ENCODE measurements around the gene TSTD1. TPM values are rescaled to one million over a fixed set of nuclear protein-coding genes. Genes with fewer than 3 reads are reported as not detected.

The TSTD1 gene
- polyA plus RNA-seq, 1 experiment = 0.26 TPM

DNA sequence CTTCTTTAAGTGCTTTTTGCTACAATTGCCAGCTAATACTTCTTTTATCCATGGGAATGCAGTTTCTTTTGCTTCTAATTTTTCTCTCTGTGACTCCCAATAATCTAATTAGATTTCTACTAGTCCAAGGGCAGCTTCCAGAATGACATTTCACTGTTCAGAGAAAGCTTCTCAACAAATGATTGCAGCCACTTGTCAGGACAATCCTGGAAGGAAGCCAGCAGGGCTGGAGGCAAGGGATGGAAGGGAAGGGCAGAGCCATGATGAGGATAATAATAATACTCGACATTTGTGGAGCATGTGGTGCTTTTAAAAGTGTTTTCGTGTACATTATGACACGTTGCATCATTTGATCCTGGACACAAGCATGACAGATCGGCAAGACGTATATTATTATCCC, 37.2 kb downstream of the TSTD1 start:
- Histone ChIP-seq H3K4me3 (ENCODE audit: low read depth, low read length) (no peak overlapping the region), H3K36me3 (ENCODE audit: control insufficient read depth, insufficient read depth, low read length) (no peaks in the 10 kb centered on the region), H3K27me3 (ENCODE audit: control insufficient read depth, insufficient read depth, low read length) (no peaks in the 10 kb centered on the region; the same call in 1 of the 2 replicates)
- POLR2A ChIA-PET = no interaction called here
- no peak for DNase-seq (ENCODE audit: low read depth)
- TF ChIP-seq CTCF (IDR thresholded peaks at IDR 0.05; ENCODE audit: insufficient read depth, low read depth, low read length) = no peak
- CTCF ChIA-PET = interaction anchor here (0.8 to 6.5 kb wide), 4 partner anchors 10 to 137 kb away, joined by 3 to 96 read pairs (median 4); partner anchors contain the start of gene KLHDC9

DNA sequence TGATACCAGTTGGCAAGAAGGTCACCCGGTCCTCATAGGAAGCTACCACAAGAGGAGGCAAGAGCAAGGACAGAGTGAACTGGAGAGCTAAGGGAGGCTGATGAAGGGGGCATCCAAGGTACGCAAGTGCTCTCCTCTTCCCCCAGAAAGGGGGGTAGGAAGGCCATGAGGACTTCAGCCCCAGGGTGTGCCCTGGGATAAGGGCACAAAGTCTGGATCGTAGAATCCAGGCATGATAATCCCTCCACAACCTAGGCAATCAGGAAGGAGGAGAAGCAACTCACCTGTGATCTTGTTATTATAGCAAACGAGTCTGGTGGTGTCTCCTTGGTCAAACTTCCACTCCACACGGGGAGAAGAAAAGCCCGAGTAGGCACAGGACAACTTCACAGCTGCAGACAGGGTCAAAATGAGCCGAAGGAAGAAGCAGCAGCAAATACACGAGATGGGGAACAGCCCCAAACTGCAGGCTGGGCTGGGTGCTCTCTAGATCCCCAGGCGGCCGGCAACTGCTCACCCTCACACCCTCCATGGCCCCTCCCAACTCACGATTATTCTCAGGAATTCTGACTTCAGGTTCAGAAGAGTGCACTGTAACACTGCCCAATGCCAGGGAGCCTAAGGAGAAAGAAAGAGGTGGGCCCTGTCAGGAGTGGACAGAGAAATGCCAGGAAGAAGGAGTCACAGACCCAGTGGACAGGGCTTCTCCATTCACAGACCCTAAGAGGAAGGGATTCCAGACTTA, 37.9 kb downstream of the TSTD1 start:
- POLR2A ChIA-PET = interaction anchor here (0.5 kb wide), 1 partner anchor 9 kb away, joined by 5 read pairs; no protein-coding TSS in a partner anchor
- CTCF ChIA-PET = interaction anchor here (0.8 to 6.5 kb wide), 5 partner anchors 10 to 138 kb away, joined by 3 to 96 read pairs (median 3); partner anchors contain the start of genes KLHDC9 and USF1

GRCh38 chr1:160999376-160999775, 39.4 kb downstream of the TSTD1 start:
- Histone ChIP-seq H3K36me3 (ENCODE audit: control insufficient read depth, insufficient read depth, low read length) (no peaks in the 10 kb centered on the region), H3K27me3 (ENCODE audit: control insufficient read depth, insufficient read depth, low read length) (no peaks in the 10 kb centered on the region; the same call in 1 of the 2 replicates), H3K4me3 (ENCODE audit: low read depth, low read length) (no peak overlapping the region)
- TF ChIP-seq CTCF (IDR thresholded peaks at IDR 0.05; ENCODE audit: insufficient read depth, low read depth, low read length) = no peak
- POLR2A ChIA-PET = no interaction called here
- no peak for DNase-seq (ENCODE audit: low read depth)
- CTCF ChIA-PET = interaction anchor here (2.3 to 6.5 kb wide), 3 partner anchors 12 to 140 kb away, joined by 5 to 96 read pairs (median 36); partner anchors contain the start of gene KLHDC9

More for the DNA sequence above, 37.9 kb downstream of the TSTD1 start:
- TF ChIP-seq CTCF (IDR thresholded peaks at IDR 0.05; ENCODE audit: insufficient read depth, low read depth, low read length) = no peak
- no peak overlapping the region for H3K4me3 ChIP-seq (ENCODE audit: low read depth, low read length)
- H3K27me3 ChIP-seq (ENCODE audit: control insufficient read depth, insufficient read depth, low read length) = no peaks in the 10 kb centered on the region; the same call in 1 of the 2 replicates
- DNase-seq (ENCODE audit: low read depth) = no peak
- no peaks in the 10 kb centered on the region for H3K36me3 ChIP-seq (ENCODE audit: control insufficient read depth, insufficient read depth, low read length)

- no peak for DNase-seq (ENCODE audit: low read depth)
- H3K36me3 ChIP-seq (ENCODE audit: control insufficient read depth, insufficient read depth, low read length) = no peaks in the 10 kb centered on the region
- CTCF ChIA-PET = interaction anchor here (1.1 to 6.5 kb wide), 15 partner anchors 10 to 146 kb away, joined by 3 to 96 read pairs (median 6); partner anchors contain the start of genes DEDD, KLHDC9 and USF1
- no peak overlapping the region for H3K4me3 ChIP-seq (ENCODE audit: low read depth, low read length)
- TF ChIP-seq CTCF (IDR thresholded peaks at IDR 0.05; ENCODE audit: insufficient read depth, low read depth, low read length) = peak; percentile 78
- H3K27me3 ChIP-seq (ENCODE audit: control insufficient read depth, insufficient read depth, low read length) = no peaks in the 10 kb centered on the region; the same call in 1 of the 2 replicates
- POLR2A ChIA-PET = no interaction called here
Measured at GRCh38 chr1:160997323-160998038, 41.3 kb downstream of the TSTD1 start.

- POLR2A ChIA-PET = no interaction called here
- no peaks in the 10 kb centered on the region; the same call in 1 of the 2 replicates for H3K27me3 ChIP-seq (ENCODE audit: control insufficient read depth, insufficient read depth, low read length)
- H3K36me3 ChIP-seq (ENCODE audit: control insufficient read depth, insufficient read depth, low read length) = no peaks in the 10 kb centered on the region
- DNase-seq (ENCODE audit: low read depth) = no peak
- no peak overlapping the region for H3K4me3 ChIP-seq (ENCODE audit: low read depth, low read length)
- no peak for TF ChIP-seq CTCF (IDR thresholded peaks at IDR 0.05; ENCODE audit: insufficient read depth, low read depth, low read length)
- CTCF ChIA-PET = interaction anchor here (1.1 to 6.5 kb wide), 6 partner anchors 11 to 143 kb away, joined by 3 to 96 read pairs (median 16); partner anchors contain the start of genes DEDD and KLHDC9
Measured at GRCh38 chr1:160996178-160996577, 42.6 kb downstream of the TSTD1 start.

All from BJ (cell line).